ENCODE measurements around the gene SLC30A5.
"Not testable (repeated sequence)": the region's sequence is repeated elsewhere in the genome, so short reads cannot be mapped to it uniquely, and the experiment has no call there.

SLC30A5 gene

GRCh38 chr5:69105996-69106906 lies 12.4 kb downstream of the SLC30A5 start:
- DNase-seq: no peak

GRCh38 chr5:69108367-69108766 lies 14.6 kb downstream of the SLC30A5 start:
- not testable (repeated sequence) for DNase-seq

GRCh38 chr5:69113851-69114250 lies 20.0 kb downstream of the SLC30A5 start:
- no peak for DNase-seq

- DNase-seq: no peak
These were observed 21.7 kb downstream of the SLC30A5 start for GRCh38 chr5:69115526-69115925.

- no peak for DNase-seq
These were observed 35.6 kb downstream of the SLC30A5 start for GRCh38 chr5:69129413-69129812.

GRCh38 chr5:69130241-69130640 lies 36.4 kb downstream of the SLC30A5 start:
- DNase-seq: no peak

- no peak for DNase-seq
These were observed 37.5 kb downstream of the SLC30A5 start for GRCh38 chr5:69131304-69131703.

- no peak for DNase-seq
These were observed 40.3 kb downstream of the SLC30A5 start for GRCh38 chr5:69134126-69134525.

GRCh38 chr5:69136293-69136692 lies 42.5 kb downstream of the SLC30A5 start:
- DNase-seq: no peak

GRCh38 chr5:69137208-69137607 lies 43.4 kb downstream of the SLC30A5 start:
- not testable (repeated sequence) for DNase-seq

GRCh38 chr5:69137807-69138206 lies 44.0 kb downstream of the SLC30A5 start:
- no peak for DNase-seq

- no peak for DNase-seq
These were observed 45.0 kb downstream of the SLC30A5 start for GRCh38 chr5:69138766-69139165.

GRCh38 chr5:69140239-69140638 lies 46.4 kb downstream of the SLC30A5 start:
- not testable (repeated sequence) for DNase-seq

- no peak for DNase-seq
These were observed 47.0 kb downstream of the SLC30A5 start for GRCh38 chr5:69140827-69141226.

- DNase-seq: not testable (repeated sequence)
These were observed 54.8 kb downstream of the SLC30A5 start for GRCh38 chr5:69148576-69148975.

- DNase-seq: no peak
These were observed 55.3 kb downstream of the SLC30A5 start for GRCh38 chr5:69148981-69149675.

GRCh38 chr5:69149676-69150010 lies 55.8 kb downstream of the SLC30A5 start:
- no peak for DNase-seq

GRCh38 chr5:69152731-69153130 lies 58.9 kb downstream of the SLC30A5 start:
- DNase-seq: no peak

GRCh38 chr5:69156456-69156855 lies 62.6 kb downstream of the SLC30A5 start:
- DNase-seq: no peak

- no peak for DNase-seq
These were observed 64.2 kb downstream of the SLC30A5 start for GRCh38 chr5:69158039-69158438.

- DNase-seq: no peak
These were observed 66.8 kb downstream of the SLC30A5 start for GRCh38 chr5:69160651-69161050.

- peak; percentile 96 to 97 for DNase-seq
These were observed 73.1 kb downstream of the SLC30A5 start, which contains the start of gene CCNB1 for GRCh38 chr5:69166686-69167492. Gene CCNB1, plus strand, starts transcription at chr5:69167150. Its CDS starts 113 bp downstream, at chr5:69167263.

- DNase-seq: no peak
These were observed 73.7 kb downstream of the SLC30A5 start for GRCh38 chr5:69167493-69167855.
